IPS-20b (cell line): Measurements from ENCODE around the gene CHST9.

Source experiments
- H3K27ac ChIP-seq: one replicate; pipeline ENCODE4 v1.5.1; 2013; ENCODE audit warnings: low read length
- H3K27me3 ChIP-seq: 2 replicates; pipeline ENCODE4 v1.6.1; 2013; ENCODE audit warnings: mild to moderate bottlenecking, low read length, inconsistent platforms; ENCODE audit not compliant: insufficient read depth
- H3K36me3 ChIP-seq: 2 replicates; pipeline ENCODE4 v1.6.1; 2013; ENCODE audit warnings: low read depth, mild to moderate bottlenecking, inconsistent platforms, low read length, moderate library complexity; ENCODE audit not compliant: insufficient read depth
- H3K4me1 ChIP-seq: 2 replicates; pipeline ENCODE4 v1.6.1; 2013; ENCODE audit warnings: mild to moderate bottlenecking, control low read depth, inconsistent platforms, low read length, moderate library complexity; ENCODE audit not compliant: insufficient read depth
- H3K4me3 ChIP-seq: 2 replicates; pipeline ENCODE4 v1.5.1; 2013; ENCODE audit warnings: mild to moderate bottlenecking, low read length, inconsistent platforms
- H3K9ac ChIP-seq: 2 replicates; pipeline ENCODE4 v1.6.1; 2013; ENCODE audit warnings: low read depth, mild to moderate bottlenecking, inconsistent platforms, low read length, moderate library complexity
- H3K9me3 ChIP-seq: 2 replicates; pipeline ENCODE4 v1.6.1; 2013; ENCODE audit warnings: mild to moderate bottlenecking, low read depth, low read length, inconsistent platforms; ENCODE audit not compliant: insufficient read depth

Gene CHST9

GRCh38 chr18:27033722-27034121 is 151.4 kb downstream of the CHST9 start:
- Histone ChIP-seq H3K4me1 (no peaks in the 10 kb centered on the region), H3K36me3 (no peaks in the 10 kb centered on the region), H3K4me3 (no peak overlapping the region), H3K27me3 (no peaks in the 10 kb centered on the region), H3K27ac (no peak overlapping the region), H3K9me3 (no peaks in the 10 kb centered on the region), H3K9ac (no peak overlapping the region)

DNA sequence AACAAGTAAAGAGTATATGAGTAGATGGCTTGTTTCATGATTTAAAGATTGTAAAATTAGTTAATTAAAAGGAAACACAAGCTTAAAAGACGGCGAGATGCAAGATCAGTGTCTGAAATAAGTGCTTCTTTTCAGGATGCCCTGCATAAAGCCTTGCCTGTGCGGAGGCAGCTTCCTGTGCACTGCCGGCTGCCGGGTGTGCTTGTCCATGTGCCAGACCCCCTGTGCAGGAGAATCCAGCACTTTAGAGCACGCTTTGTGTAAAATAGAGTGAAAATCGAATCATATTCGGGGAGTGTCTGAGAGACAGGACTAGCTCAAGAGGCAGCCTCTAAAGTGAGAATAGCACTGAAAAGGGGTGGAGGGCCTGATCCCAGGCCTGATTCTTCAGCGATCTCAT is 154.7 kb downstream of the CHST9 start:
- no peaks in the 10 kb centered on the region for H3K9me3 ChIP-seq
- H3K9ac ChIP-seq, result no peak overlapping the region
- no peak overlapping the region for H3K27ac ChIP-seq
- H3K4me3 ChIP-seq, result no peak overlapping the region
- no peaks in the 10 kb centered on the region for H3K36me3 ChIP-seq
- no peaks in the 10 kb centered on the region for H3K27me3 ChIP-seq
- no peaks in the 10 kb centered on the region for H3K4me1 ChIP-seq

DNA sequence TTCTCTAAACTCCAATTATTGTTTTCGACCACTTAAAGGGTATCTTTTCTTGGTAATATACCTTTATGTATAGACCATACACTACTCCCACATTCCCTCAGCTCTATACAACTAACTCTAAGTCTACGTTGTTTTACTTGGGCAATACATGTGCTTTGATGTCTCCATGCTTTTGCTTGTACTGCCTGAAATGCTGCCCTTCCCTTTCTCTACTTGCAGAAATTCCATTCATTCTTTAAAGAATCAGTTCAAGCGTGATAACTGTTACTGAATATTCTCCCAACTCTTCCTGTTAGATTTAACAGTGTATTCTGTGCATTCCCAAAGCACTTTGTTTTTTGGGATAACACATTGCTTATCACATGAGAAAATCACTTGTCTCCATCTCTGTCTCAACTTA is 162.6 kb downstream of the CHST9 start:
- Histone ChIP-seq H3K4me3 (no peak overlapping the region), H3K36me3 (no peaks in the 10 kb centered on the region), H3K27me3 (no peaks in the 10 kb centered on the region), H3K4me1 (no peaks in the 10 kb centered on the region), H3K9me3 (no peaks in the 10 kb centered on the region), H3K9ac (no peak overlapping the region), H3K27ac (no peak overlapping the region)

DNA sequence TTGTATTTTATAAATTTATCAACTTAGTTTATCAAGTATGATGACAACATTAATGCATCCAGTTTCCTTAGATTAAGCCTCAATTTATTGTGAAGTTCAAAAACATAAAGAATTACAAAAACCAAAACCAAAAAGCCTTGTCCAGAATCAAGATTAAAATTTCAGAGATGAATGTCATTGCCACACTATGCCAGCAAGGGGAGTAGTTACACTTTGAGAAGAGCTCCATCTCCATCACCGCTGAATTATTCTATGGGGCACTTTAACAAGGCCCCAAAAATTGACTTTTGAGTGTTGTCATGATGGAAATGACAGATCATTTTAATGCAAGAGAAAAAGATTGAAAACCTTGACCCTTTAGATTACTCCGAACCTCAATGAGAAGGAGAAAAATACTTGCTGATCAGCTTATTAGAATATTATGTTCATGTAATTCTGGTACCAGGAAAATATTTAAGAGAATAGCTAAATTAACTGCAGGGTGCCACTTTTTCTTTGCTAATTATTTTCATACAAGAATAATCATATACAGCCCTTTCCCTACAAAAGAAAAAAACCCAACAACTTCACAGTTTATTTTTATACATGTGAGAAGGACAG is 167.1 kb downstream of the CHST9 start:
- Histone ChIP-seq H3K27me3 (no peaks in the 10 kb centered on the region), H3K27ac (no peak overlapping the region), H3K4me3 (no peak overlapping the region), H3K9me3 (no peaks in the 10 kb centered on the region), H3K9ac (no peak overlapping the region), H3K36me3 (no peaks in the 10 kb centered on the region), H3K4me1 (no peaks in the 10 kb centered on the region)

GRCh38 chr18:27014841-27015240 is 170.3 kb downstream of the CHST9 start:
- no peak overlapping the region for H3K4me3 ChIP-seq
- no peak overlapping the region for H3K9ac ChIP-seq
- no peak overlapping the region for H3K27ac ChIP-seq
- H3K27me3 ChIP-seq, result no peaks in the 10 kb centered on the region
- no peaks in the 10 kb centered on the region for H3K36me3 ChIP-seq
- H3K4me1 ChIP-seq, result no peaks in the 10 kb centered on the region
- no peaks in the 10 kb centered on the region for H3K9me3 ChIP-seq

DNA sequence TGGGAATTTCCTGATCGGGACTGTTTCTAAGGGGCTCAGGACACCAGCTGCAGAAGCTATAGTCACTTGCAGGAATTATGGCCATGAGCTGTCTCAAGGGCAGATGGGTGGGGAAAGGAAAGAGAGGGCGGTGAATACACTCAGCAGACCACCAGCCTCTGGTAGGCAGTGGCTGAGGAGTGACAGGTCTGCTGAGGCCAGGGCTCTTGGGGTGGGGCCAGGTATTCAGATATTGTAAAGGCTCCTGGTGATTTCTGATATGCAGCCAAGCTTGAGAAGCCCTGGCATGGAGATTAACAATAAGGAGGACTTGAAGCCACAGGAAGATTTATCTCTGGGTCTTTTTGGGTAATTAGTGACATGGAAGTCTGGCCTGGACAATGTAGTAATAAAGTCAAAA is 174.3 kb downstream of the CHST9 start:
- Histone ChIP-seq H3K27me3 (no peaks in the 10 kb centered on the region), H3K9ac (no peak overlapping the region), H3K4me1 (peaks cover 15% of the 10 kb centered on the region), H3K4me3 (no peak overlapping the region), H3K36me3 (no peaks in the 10 kb centered on the region), H3K9me3 (no peaks in the 10 kb centered on the region), H3K27ac (no peak overlapping the region)

DNA sequence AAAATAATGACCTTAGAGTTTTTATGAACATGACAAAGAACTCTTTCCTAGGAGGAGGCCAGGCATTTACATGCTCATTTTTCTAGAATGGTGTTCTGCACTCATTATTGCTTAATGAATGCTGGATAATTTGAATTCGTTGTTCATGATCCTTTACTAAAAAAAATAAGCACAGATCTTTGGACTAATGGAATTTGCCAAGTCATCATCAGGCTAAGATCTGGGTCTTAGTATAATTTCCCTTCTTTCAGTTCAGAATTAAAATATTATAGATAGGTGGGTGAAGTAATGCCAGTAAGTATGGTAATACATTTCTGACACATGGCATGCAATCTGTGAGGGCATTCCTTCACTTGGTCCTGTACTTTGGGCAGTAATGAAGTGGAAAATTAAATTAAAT is 175.8 kb downstream of the CHST9 start:
- H3K27ac ChIP-seq, result no peak overlapping the region
- no peaks in the 10 kb centered on the region for H3K36me3 ChIP-seq
- no peaks in the 10 kb centered on the region for H3K9me3 ChIP-seq
- peaks cover 15% of the 10 kb centered on the region for H3K4me1 ChIP-seq
- no peak overlapping the region for H3K9ac ChIP-seq
- H3K4me3 ChIP-seq, result no peak overlapping the region
- H3K27me3 ChIP-seq, result no peaks in the 10 kb centered on the region

- no peaks in the 10 kb centered on the region for H3K27me3 ChIP-seq
- no peaks in the 10 kb centered on the region for H3K9me3 ChIP-seq
- no peak overlapping the region for H3K9ac ChIP-seq
- H3K27ac ChIP-seq, result no peak overlapping the region
- H3K4me1 ChIP-seq, result peaks cover 19% of the 10 kb centered on the region
- H3K36me3 ChIP-seq, result no peaks in the 10 kb centered on the region
- no peak overlapping the region for H3K4me3 ChIP-seq
These were observed 176.5 kb downstream of the CHST9 start for GRCh38 chr18:27008575-27008974.

- no peaks in the 10 kb centered on the region for H3K27me3 ChIP-seq
- no peaks in the 10 kb centered on the region for H3K36me3 ChIP-seq
- no peak overlapping the region for H3K27ac ChIP-seq
- no peaks in the 10 kb centered on the region for H3K9me3 ChIP-seq
- no peak overlapping the region for H3K4me3 ChIP-seq
- H3K4me1 ChIP-seq, result peaks cover 19% of the 10 kb centered on the region
- H3K9ac ChIP-seq, result no peak overlapping the region
These were observed 177.2 kb downstream of the CHST9 start for GRCh38 chr18:27007880-27008279.

- no peak overlapping the region for H3K4me3 ChIP-seq
- no peak overlapping the region for H3K9ac ChIP-seq
- H3K36me3 ChIP-seq, result no peaks in the 10 kb centered on the region
- no peaks in the 10 kb centered on the region for H3K9me3 ChIP-seq
- H3K27me3 ChIP-seq, result no peaks in the 10 kb centered on the region
- H3K27ac ChIP-seq, result no peak overlapping the region
- peaks cover 19% of the 10 kb centered on the region for H3K4me1 ChIP-seq
These were observed 179.5 kb downstream of the CHST9 start for GRCh38 chr18:27005589-27005988.

DNA sequence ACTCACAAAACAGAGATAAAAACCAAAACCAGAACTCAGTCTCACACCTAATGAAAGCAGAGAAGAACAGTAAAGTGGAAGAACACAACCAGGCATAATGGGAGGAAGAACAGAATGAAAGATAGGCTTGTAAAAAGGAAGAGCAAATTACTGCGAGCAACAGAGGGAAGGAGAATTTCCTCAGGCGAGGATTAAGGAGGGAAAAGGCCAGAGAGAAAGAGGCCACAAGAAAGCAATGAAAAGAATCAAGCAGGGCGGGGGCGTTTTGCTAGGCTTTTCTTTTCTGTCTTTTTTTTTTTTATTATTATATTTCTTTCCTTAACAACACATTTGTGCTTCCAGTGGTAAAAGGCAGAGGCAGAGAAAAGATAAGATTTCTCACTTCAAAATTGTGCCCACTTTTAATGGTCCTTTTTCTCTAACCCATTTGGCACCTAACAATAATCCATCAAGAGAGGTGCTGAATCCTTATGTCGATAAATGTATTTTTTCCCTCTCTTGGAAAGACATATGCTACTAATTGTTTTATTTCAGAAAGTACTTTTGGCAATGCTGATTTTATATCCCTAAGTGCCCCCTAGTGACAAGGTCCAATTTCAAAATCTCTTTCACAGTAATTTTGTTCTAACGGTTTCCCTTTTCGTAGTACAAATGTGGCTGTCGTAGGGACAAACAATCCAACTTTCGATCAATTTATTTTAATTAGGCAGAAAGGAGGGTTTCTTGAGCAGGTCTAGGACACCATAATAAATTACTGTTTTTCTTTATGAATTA is 180.9 kb downstream of the CHST9 start:
- H3K27ac ChIP-seq, result no peak overlapping the region
- no peak overlapping the region for H3K9ac ChIP-seq
- H3K4me3 ChIP-seq, result no peak overlapping the region
- H3K4me1 ChIP-seq, result peaks cover 18% of the 10 kb centered on the region
- H3K27me3 ChIP-seq, result no peaks in the 10 kb centered on the region
- H3K36me3 ChIP-seq, result no peaks in the 10 kb centered on the region
- no peaks in the 10 kb centered on the region for H3K9me3 ChIP-seq

DNA sequence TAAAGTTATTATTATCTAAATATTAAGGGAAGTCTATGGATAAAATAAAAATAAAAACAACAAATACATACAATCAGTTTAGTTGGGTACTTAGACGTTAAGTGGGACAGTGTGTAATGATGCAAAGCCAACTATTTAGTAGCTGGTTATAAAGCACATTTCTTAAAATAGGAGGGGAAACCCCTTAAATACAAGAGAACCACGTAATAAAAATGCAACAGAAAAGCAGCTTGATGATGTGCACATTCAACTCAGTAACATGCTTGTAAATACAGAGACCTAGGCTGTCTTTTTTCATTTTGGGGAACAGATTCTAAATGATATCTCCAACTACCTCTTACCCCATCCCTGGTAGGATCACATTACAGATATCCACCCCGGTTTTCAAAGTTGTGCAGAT is 185.3 kb downstream of the CHST9 start:
- Histone ChIP-seq H3K27me3 (no peaks in the 10 kb centered on the region), H3K9ac (no peak overlapping the region), H3K27ac (no peak overlapping the region), H3K9me3 (no peaks in the 10 kb centered on the region), H3K4me1 (peaks cover 4% of the 10 kb centered on the region; the same call in 1 of the 2 replicates), H3K4me3 (no peak overlapping the region), H3K36me3 (no peaks in the 10 kb centered on the region)
